ENCODE results near the gene APC2. TPM values are rescaled to one million over a fixed set of nuclear protein-coding genes. Genes with fewer than 3 reads are reported as not detected.

Gene APC2
- total RNA-seq, 1 donor from 2014 or later, result 0.12 TPM

- intact Hi-C loops (cut with DNase I), result no loop called here
- peaks cover 87% of the 10 kb centered on the region for H3K36me3 ChIP-seq
- no peak for ATAC-seq
These were observed 18.0 kb upstream of the APC2 start for GRCh38 chr19:1431759-1432506.

GRCh38 chr19:1432507-1432887, 17.4 kb upstream of the APC2 start:
- no peak for TF ChIP-seq CTCF (IDR thresholded peaks at IDR 0.05)
- Histone ChIP-seq H3K27ac (no peak overlapping the region), H3K27me3 (ENCODE audit: low read depth) (no peaks in the 10 kb centered on the region), H3K4me1 (peaks cover under 1% of the 10 kb centered on the region), H3K36me3 (peaks cover 81% of the 10 kb centered on the region), H3K9me3 (no peaks in the 10 kb centered on the region), H3K4me3 (no peak overlapping the region)
- ATAC-seq, result no peak
- no peak for DNase-seq
- intact Hi-C loops (cut with DNase I), result no loop called here

More at GRCh38 chr19:1431759-1432506, 18.0 kb upstream of the APC2 start:
- H3K9me3 ChIP-seq, result no peaks in the 10 kb centered on the region
- no peak overlapping the region for H3K27ac ChIP-seq
- no peak for DNase-seq
- no peaks in the 10 kb centered on the region for H3K27me3 ChIP-seq (ENCODE audit: low read depth)
- no peak overlapping the region for H3K4me3 ChIP-seq
- no peaks in the 10 kb centered on the region for H3K4me1 ChIP-seq
- TF ChIP-seq CTCF (IDR thresholded peaks at IDR 0.05), result no peak

GRCh38 chr19:1433119-1434039, 16.5 kb upstream of the APC2 start:
- intact Hi-C loops (cut with DNase I), result no loop called here
- ATAC-seq (no peak), DNase-seq (no peak)
- Histone ChIP-seq H3K4me3 (no peak overlapping the region), H3K36me3 (peaks cover 74% of the 10 kb centered on the region), H3K9me3 (no peaks in the 10 kb centered on the region), H3K4me1 (peaks cover 5% of the 10 kb centered on the region), H3K27ac (no peak overlapping the region), H3K27me3 (ENCODE audit: low read depth) (no peaks in the 10 kb centered on the region)
- TF ChIP-seq CTCF (IDR thresholded peaks at IDR 0.05), result no peak

- no peak for TF ChIP-seq CTCF (IDR thresholded peaks at IDR 0.05)
- H3K27ac ChIP-seq, result no peak overlapping the region
- intact Hi-C loops (cut with DNase I), result no loop called here
- H3K4me3 ChIP-seq, result no peak overlapping the region
- H3K27me3 ChIP-seq (ENCODE audit: low read depth), result no peaks in the 10 kb centered on the region
- DNase-seq, result no peak
- no peak for ATAC-seq
- H3K4me1 ChIP-seq, result peaks cover 6% of the 10 kb centered on the region
- no peaks in the 10 kb centered on the region for H3K9me3 ChIP-seq
- peaks cover 67% of the 10 kb centered on the region for H3K36me3 ChIP-seq
These were observed 15.9 kb upstream of the APC2 start for GRCh38 chr19:1434040-1434366.

- H3K4me3 ChIP-seq, result no peak overlapping the region
- peaks cover 66% of the 10 kb centered on the region for H3K36me3 ChIP-seq
- intact Hi-C loops (cut with DNase I), result no loop called here
These were observed 15.3 kb upstream of the APC2 start for GRCh38 chr19:1434577-1435060.

More at GRCh38 chr19:1434577-1435060, 15.3 kb upstream of the APC2 start:
- H3K27ac ChIP-seq, result no peak overlapping the region
- H3K4me1 ChIP-seq, result peaks cover 13% of the 10 kb centered on the region
- DNase-seq (no peak), ATAC-seq (no peak)
- no peaks in the 10 kb centered on the region for H3K27me3 ChIP-seq (ENCODE audit: low read depth)
- H3K9me3 ChIP-seq, result no peaks in the 10 kb centered on the region
- TF ChIP-seq CTCF (IDR thresholded peaks at IDR 0.05), result no peak

Data from lower lobe of right lung (tissue), 2 donors.